Osteoblast (primary cell): Measurements from ENCODE around the gene CYB5RL. TPM values are rescaled to one million over a fixed set of nuclear protein-coding genes. Genes with fewer than 3 reads are reported as not detected.

Experiments
- DNase-seq: peaks from one replicate; pipeline ENCODE4 v3.0.0; 2011; ENCODE audit warnings: low spot score, mixed read lengths; ENCODE audit not compliant: insufficient read length; ENCODE audit errors: missing footprints
- H2AFZ ChIP-seq: 2 replicates; pipeline ENCODE4 v1.6.0; 2011; ENCODE audit warnings: mild to moderate bottlenecking, low read length
- H3K27ac ChIP-seq: 2 replicates; pipeline ENCODE4 v1.5.1; 2011; ENCODE audit warnings: mild to moderate bottlenecking, low read depth, low read length, moderate library complexity
- H3K27me3 ChIP-seq: 2 replicates; pipeline ENCODE4 v1.6.0; 2012; ENCODE audit warnings: mild to moderate bottlenecking, control low read depth, inconsistent platforms, low read length, moderate library complexity; ENCODE audit not compliant: insufficient read depth
- H3K36me3 ChIP-seq: 2 replicates; pipeline ENCODE4 v1.5.1; 2011; ENCODE audit warnings: mild to moderate bottlenecking, low read length, control low read depth, moderate library complexity; ENCODE audit not compliant: insufficient read depth
- H3K4me1 ChIP-seq: 2 replicates; pipeline ENCODE4 v1.5.1; 2011; ENCODE audit warnings: mild to moderate bottlenecking, low read length, control low read depth, moderate library complexity; ENCODE audit not compliant: insufficient read depth
- H3K4me2 ChIP-seq: 2 replicates; pipeline ENCODE4 v1.6.0; 2011; ENCODE audit warnings: mild to moderate bottlenecking, low read length; ENCODE audit not compliant: insufficient read depth
- H3K4me3 ChIP-seq: fragments of 200-600 bp; sonication (generic); 3 replicates; pipeline ENCODE4 v1.5.1; 2012; ENCODE audit warnings: mild to moderate bottlenecking, low read length, inconsistent platforms; ENCODE audit not compliant: insufficient read depth
- H3K79me2 ChIP-seq: 2 replicates; pipeline ENCODE4 v1.6.0; 2012; ENCODE audit warnings: mild to moderate bottlenecking, low read length, control low read depth, inconsistent platforms; ENCODE audit not compliant: insufficient read depth
- H3K9me3 ChIP-seq: 2 replicates; pipeline ENCODE4 v1.5.1; 2011; ENCODE audit warnings: low read depth, low read length, control low read depth
- H4K20me1 ChIP-seq: 2 replicates; pipeline ENCODE4 v1.6.0; 2012; ENCODE audit warnings: mild to moderate bottlenecking, low read length, control low read depth; ENCODE audit not compliant: insufficient read depth
- total RNA-seq: library from RNA; depleted of rRNA; stranded (reverse); fragments of >200 nt; gene quantifications from 2 replicates; pipeline ENCODE4 v1.2.3, GENCODE V29; 2012
- TF ChIP-seq, protein P1 (sequence below): IDR thresholded peaks from 2 replicates; pipeline ENCODE4 v1.5.1; 2011; ENCODE audit warnings: mild to moderate bottlenecking, low read depth, low read length, moderate library complexity; ENCODE audit errors: extremely low read depth

The CYB5RL gene
- total RNA-seq, 1 donor, result 11.6 TPM

DNA sequence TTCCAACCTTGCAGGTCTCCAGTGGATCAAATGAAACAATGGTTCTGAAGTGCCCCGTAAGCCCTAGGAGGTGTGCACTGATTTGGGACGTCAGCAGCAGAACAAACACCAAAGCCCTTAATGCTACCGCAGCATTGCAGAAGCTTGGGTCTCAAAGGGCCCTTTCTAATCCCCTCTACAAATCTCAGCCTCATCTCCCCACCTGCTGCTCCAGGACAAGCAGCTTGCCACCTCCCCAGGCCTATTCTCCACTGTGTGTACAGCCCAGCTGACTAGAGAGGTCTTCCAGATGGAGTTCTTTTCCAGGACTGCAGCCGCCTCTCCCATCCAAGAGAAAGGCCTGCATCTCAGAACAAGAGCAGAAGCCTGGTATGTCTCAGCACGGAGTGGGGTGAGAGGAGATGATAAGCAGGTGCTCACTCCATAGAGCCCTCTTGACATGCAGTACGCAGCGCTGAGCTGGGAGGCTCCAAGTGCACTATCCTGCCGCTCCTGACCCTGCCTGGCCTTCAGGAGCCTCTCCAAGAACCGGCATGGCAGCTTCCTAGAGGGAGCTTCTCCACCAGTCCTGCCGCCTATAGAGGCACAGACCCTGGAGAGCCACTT lies 46.4 kb upstream of the CYB5RL start:
- TF ChIP-seq, protein P1, sequence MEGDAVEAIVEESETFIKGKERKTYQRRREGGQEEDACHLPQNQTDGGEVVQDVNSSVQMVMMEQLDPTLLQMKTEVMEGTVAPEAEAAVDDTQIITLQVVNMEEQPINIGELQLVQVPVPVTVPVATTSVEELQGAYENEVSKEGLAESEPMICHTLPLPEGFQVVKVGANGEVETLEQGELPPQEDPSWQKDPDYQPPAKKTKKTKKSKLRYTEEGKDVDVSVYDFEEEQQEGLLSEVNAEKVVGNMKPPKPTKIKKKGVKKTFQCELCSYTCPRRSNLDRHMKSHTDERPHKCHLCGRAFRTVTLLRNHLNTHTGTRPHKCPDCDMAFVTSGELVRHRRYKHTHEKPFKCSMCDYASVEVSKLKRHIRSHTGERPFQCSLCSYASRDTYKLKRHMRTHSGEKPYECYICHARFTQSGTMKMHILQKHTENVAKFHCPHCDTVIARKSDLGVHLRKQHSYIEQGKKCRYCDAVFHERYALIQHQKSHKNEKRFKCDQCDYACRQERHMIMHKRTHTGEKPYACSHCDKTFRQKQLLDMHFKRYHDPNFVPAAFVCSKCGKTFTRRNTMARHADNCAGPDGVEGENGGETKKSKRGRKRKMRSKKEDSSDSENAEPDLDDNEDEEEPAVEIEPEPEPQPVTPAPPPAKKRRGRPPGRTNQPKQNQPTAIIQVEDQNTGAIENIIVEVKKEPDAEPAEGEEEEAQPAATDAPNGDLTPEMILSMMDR, result no peak
- Histone ChIP-seq H3K36me3 (peaks cover 10% of the 10 kb centered on the region), H3K27me3 (no peaks in the 10 kb centered on the region)

DNA sequence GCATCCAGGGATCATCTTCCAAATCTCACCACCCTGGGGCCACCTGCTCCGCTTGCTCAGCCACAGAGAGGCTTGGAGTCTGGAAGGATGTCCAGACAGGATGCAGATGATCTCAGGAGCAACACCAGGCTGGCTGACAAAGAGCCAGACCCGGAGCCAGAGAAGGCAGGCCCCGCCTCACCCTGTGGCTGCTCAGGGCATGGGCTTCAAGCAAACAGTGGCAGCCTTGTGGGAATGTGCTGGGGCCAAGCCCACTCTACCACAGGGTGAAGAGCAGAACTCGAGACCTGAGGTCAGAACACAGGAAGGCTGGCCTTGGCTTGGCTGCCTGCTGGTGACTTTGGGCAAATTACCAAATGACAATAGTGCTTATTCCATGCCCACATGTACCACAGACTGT lies 45.7 kb upstream of the CYB5RL start:
- peaks cover 8% of the 10 kb centered on the region for H3K4me1 ChIP-seq
- no peak overlapping the region for H3K4me3 ChIP-seq
- no peak overlapping the region for H3K27ac ChIP-seq
- H3K79me2 ChIP-seq, result no peaks in the 10 kb centered on the region
- H3K27me3 ChIP-seq, result no peaks in the 10 kb centered on the region
- H3K4me2 ChIP-seq, result no peak overlapping the region
- no peak for DNase-seq
- H2AFZ ChIP-seq, result no peak overlapping the region
- H3K9me3 ChIP-seq, result no peaks in the 10 kb centered on the region
- no peaks in the 10 kb centered on the region for H4K20me1 ChIP-seq
- peaks cover 8% of the 10 kb centered on the region for H3K36me3 ChIP-seq
- TF ChIP-seq, protein P1, result no peak

More for the DNA sequence above, 46.4 kb upstream of the CYB5RL start:
- Histone ChIP-seq H3K79me2 (no peaks in the 10 kb centered on the region), H3K4me1 (peaks cover 10% of the 10 kb centered on the region), H4K20me1 (no peaks in the 10 kb centered on the region), H3K9me3 (no peaks in the 10 kb centered on the region), H3K27ac (no peak overlapping the region), H3K4me3 (no peak overlapping the region), H3K4me2 (no peak overlapping the region), H2AFZ (no peak overlapping the region)
- no peak for DNase-seq

DNA sequence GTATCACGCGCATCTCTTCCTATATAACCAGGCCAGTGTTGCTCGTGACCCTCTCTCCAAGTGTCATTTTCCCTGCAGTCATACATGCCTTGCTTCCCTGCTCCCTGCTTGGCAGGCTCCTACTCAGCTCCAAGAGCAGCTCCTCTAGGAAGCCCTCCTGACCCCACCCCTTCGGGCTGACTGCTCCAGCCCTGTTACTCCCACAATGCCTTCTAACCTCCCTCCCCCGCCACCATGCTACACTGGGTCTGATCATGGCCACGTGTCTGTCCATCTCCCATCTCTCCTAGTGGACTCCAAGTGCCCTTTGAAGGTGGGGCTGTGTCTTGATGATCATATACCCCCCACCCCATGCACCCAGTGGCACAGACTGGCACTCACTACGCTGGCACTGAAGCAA lies 44.8 kb upstream of the CYB5RL start:
- Histone ChIP-seq H3K4me1 (peaks cover 3% of the 10 kb centered on the region), H3K27ac (no peak overlapping the region), H2AFZ (no peak overlapping the region), H3K79me2 (no peaks in the 10 kb centered on the region), H3K9me3 (no peaks in the 10 kb centered on the region), H3K4me3 (no peak overlapping the region), H4K20me1 (no peaks in the 10 kb centered on the region), H3K27me3 (no peaks in the 10 kb centered on the region), H3K4me2 (no peak overlapping the region), H3K36me3 (peaks cover 9% of the 10 kb centered on the region)
- no peak for DNase-seq
- TF ChIP-seq, protein P1, result no peak

DNA sequence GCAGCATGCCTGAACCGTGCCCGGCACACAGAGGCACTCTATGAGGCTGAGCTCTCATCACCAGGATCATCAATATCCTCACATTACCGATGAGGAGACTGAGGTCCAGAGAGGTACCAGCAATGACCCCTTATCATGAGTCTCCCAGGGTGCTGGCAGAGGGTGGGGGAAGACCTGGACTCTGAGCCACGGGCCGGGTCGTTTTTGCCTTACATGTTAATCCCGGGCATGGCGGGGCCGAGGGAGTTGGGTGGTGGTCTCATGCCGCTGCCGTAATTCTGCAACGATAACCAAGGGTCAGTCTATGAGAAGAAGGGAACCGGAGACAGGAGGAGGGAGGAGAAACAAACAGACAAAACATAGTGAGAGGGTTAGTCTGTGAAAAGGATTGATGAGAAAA lies 43.2 kb upstream of the CYB5RL start:
- no peaks in the 10 kb centered on the region for H3K27me3 ChIP-seq
- no peaks in the 10 kb centered on the region for H3K9me3 ChIP-seq
- DNase-seq, result no peak
- H3K36me3 ChIP-seq, result peaks cover 17% of the 10 kb centered on the region
- no peaks in the 10 kb centered on the region for H4K20me1 ChIP-seq
- peaks cover 3% of the 10 kb centered on the region for H3K4me1 ChIP-seq
- no peak overlapping the region for H3K27ac ChIP-seq
- no peak overlapping the region for H3K4me2 ChIP-seq
- TF ChIP-seq, protein P1, result no peak
- no peak overlapping the region for H3K4me3 ChIP-seq
- H2AFZ ChIP-seq, result no peak overlapping the region
- H3K79me2 ChIP-seq, result no peaks in the 10 kb centered on the region
